NCI-H1105 treated with DMSO at 0.1 percent for 48 hours (cell line): ENCODE data around the gene OR4C46.
"Not testable (repeated sequence)": the region's sequence is repeated elsewhere in the genome, so short reads cannot be mapped to it uniquely, and the experiment has no call there.

Experiments used
- DNase-seq: peaks from one replicate; lab custom pipeline; 2025; lab: John Stamatoyannopoulos, UW

OR4C46 gene

GRCh38 chr11:54603898-54604297 is at the start of gene OR4C46:
TSS of gene OR4C46 (minus strand) at chr11:54603998. CDS start at chr11:54603998, 0 bp downstream.
- DNase-seq, result no peak

- DNase-seq, result not testable (repeated sequence)
These were observed 41.8 kb upstream of the OR4C46 start for GRCh38 chr11:54645606-54646005.

GRCh38 chr11:54561439-54561838 is 42.4 kb downstream of the OR4C46 start:
- not testable (repeated sequence) for DNase-seq

- DNase-seq, result no peak
These were observed 44.9 kb downstream of the OR4C46 start for GRCh38 chr11:54558919-54559318.

- no peak for DNase-seq
These were observed 45.4 kb downstream of the OR4C46 start for GRCh38 chr11:54558407-54558806.
